Measurements from ENCODE around the gene SUMO1. TPM values are rescaled to one million over a fixed set of nuclear protein-coding genes. Genes with fewer than 3 reads are reported as not detected.

Gene SUMO1
- total and polyA plus RNA-seq, 2 of the 8 experiments (the other 6 are each of a cell fraction or from before 2014, with no cell fraction given), result 108 to 238 TPM

- H2BK12ac ChIP-seq (ENCODE audit: low read depth, low read length), result no peak overlapping the region
Measured at GRCh38 chr2:202158796-202159195, 79.6 kb downstream of the SUMO1 start.

More at GRCh38 chr2:202158796-202159195, 79.6 kb downstream of the SUMO1 start:
- Histone ChIP-seq H3K56ac (replicated peaks; ENCODE audit: insufficient read length, low read depth, low read length) (no peak overlapping the region), H4K91ac (replicated peaks; ENCODE audit: insufficient read length, low read length) (no peak overlapping the region), H3K27me3 (replicated peaks in 1 of 4; ENCODE audit: control insufficient read depth in 3 of 4, extremely low read depth in 1 of 4, insufficient read depth in 3 of 4, low read length in 3 of 4) (no peaks in the 10 kb centered on the region), H3K4me1 (replicated peaks in 1 of 4; ENCODE audit: control insufficient read depth in 3 of 4, insufficient read depth in 4 of 4, low read length in 3 of 4) (no peaks in the 10 kb centered on the region), H2BK120ac (replicated peaks; ENCODE audit: low read depth, low read length) (no peak overlapping the region), H3K79me2 (ENCODE audit: control insufficient read depth in 1 of 2, insufficient read depth in 2 of 2, low read length in 2 of 2) (no peaks in the 10 kb centered on the region), H3K14ac (ENCODE audit: insufficient read length) (no peak overlapping the region), H3K23me2 (ENCODE audit: low read depth, low read length) (no peaks in the 10 kb centered on the region), H2AK5ac (ENCODE audit: low read depth, low read length) (no peak overlapping the region), H2BK15ac (ENCODE audit: low read length) (no peak overlapping the region), H3K9ac (replicated peaks in 1 of 4; ENCODE audit: extremely low read depth in 1 of 4, low read depth in 3 of 4, low read length in 3 of 4) (no peak overlapping the region), H3K27ac (ENCODE audit: low read depth, low read length) (no peak overlapping the region), H3K36me3 (ENCODE audit: control insufficient read depth in 2 of 4, insufficient read depth in 4 of 4, low read length in 3 of 4) (no peaks in the 10 kb centered on the region), H4K5ac (ENCODE audit: insufficient read length, low read depth, low read length) (no peak overlapping the region), H3K4me2 (ENCODE audit: insufficient read depth in 1 of 2, low read depth in 2 of 2, low read length in 2 of 2) (no peak overlapping the region), H2BK5ac (ENCODE audit: low read depth, low read length) (no peak overlapping the region), H2BK20ac (ENCODE audit: low read length) (no peak overlapping the region), H3K23ac (ENCODE audit: insufficient read length) (no peak overlapping the region), H3K9me3 (ENCODE audit: insufficient read depth in 2 of 2, low read depth in 1 of 2, low read length in 1 of 2) (no peaks in the 10 kb centered on the region), H4K20me1 (replicated peaks in 1 of 2; ENCODE audit: control insufficient read depth in 1 of 2, insufficient read depth in 2 of 2, low read length in 2 of 2) (no peaks in the 10 kb centered on the region), H3K18ac (ENCODE audit: extremely low read depth, low read length) (no peak overlapping the region), H3K4me3 (ENCODE audit: extremely low read depth in 1 of 4, insufficient read depth in 2 of 4, low read depth in 3 of 4, low read length in 4 of 4) (no peak overlapping the region), H3K79me1 (ENCODE audit: low read depth, low read length) (no peaks in the 10 kb centered on the region), H3K4ac (replicated peaks; ENCODE audit: insufficient read length, low read depth, low read length) (no peak overlapping the region), H4K8ac (ENCODE audit: extremely low read depth, insufficient read depth, low read length) (no peak overlapping the region), H2AFZ (ENCODE audit: low read length) (no peak overlapping the region)
- POLR2A ChIA-PET (ENCODE audit: partially characterized antibody), result interaction anchor here (0.8 kb wide), 1 partner anchor 109 kb away, joined by 5 read pairs; no protein-coding TSS in a partner anchor
- DNase-seq (ENCODE audit: low read depth in 1 of 2, low spot score in 2 of 2) (no peak), FAIRE-seq (no peak)
- CTCF ChIA-PET (ENCODE audit: partially characterized antibody), result interaction anchor here (0.6 to 3.0 kb wide), 13 partner anchors 12 to 361 kb away, joined by 3 to 13 read pairs (median 3); no protein-coding TSS in a partner anchor
- WGBS, 2 experiments (ENCODE audit: extremely low coverage in 1 of 2, insufficient coverage in 1 of 2, insufficient read length in 1 of 2, insufficient replicate concordance in 2 of 2, low coverage in 1 of 2, low lambda C conversion rate in 2 of 2, missing lambda C conversion rate in 1 of 2), result 83% methylated on average over 5 of the region's 5 CpGs; no CpG with 5 or more reads in 1 of the 2 experiments
- TF ChIP-seq BCL11A (IDR thresholded peaks at IDR 0.05; ENCODE audit: low read depth in 2 of 2, low read length in 2 of 2) (no peak), CTCF (IDR thresholded peaks at IDR 0.05; ENCODE audit: control extremely low read depth in 1 of 3, insufficient read depth in 1 of 3, low read depth in 1 of 3, low read length in 3 of 3) (peak; percentile 29 to 45 (median 39); a peak in 3 of 4 replicates), RAD21 (IDR thresholded peaks at IDR 0.05 in 1 of 2, conservative IDR thresholded peaks at IDR 0.05 in 1 of 2; ENCODE audit: low read depth in 2 of 2, low read length in 2 of 2) (peak; percentile 64 to 76), SP1 (IDR thresholded peaks at IDR 0.05; ENCODE audit: low read depth, low read length) (no peak), RNF2 (IDR thresholded peaks at IDR 0.05; ENCODE audit: borderline replicate concordance, low read depth, low read length, missing control alignments, poor library complexity, severe bottlenecking) (no peak)
